Ishikawa (cell line): ENCODE measurements around the gene TCHP.

Experiments
- CEBPB ChIP-seq: IDR thresholded peaks from 2 replicates; pipeline ENCODE4 v1.6.1; 2012
- CREB1 ChIP-seq: IDR thresholded peaks from 2 replicates; pipeline ENCODE4 v1.6.1; 2012; ENCODE audit warnings: low read depth
- EGR1 ChIP-seq: IDR thresholded peaks from 2 replicates; pipeline ENCODE4 v1.6.1; 2012
- EP300 ChIP-seq: IDR thresholded peaks from 2 replicates; pipeline ENCODE4 v1.6.1; 2012; ENCODE audit warnings: borderline replicate concordance
- FOXM1 ChIP-seq: IDR thresholded peaks from 2 replicates; pipeline ENCODE4 v1.6.1; 2012; ENCODE audit warnings: low read depth, borderline replicate concordance
- MAX ChIP-seq: IDR thresholded peaks from 2 replicates; pipeline ENCODE4 v1.6.1; 2012
- NFIC ChIP-seq: IDR thresholded peaks from 2 replicates; pipeline ENCODE4 v1.6.1; 2012
- RAD21 ChIP-seq: IDR thresholded peaks from 2 replicates; pipeline ENCODE4 v1.6.1; 2012; ENCODE audit warnings: low read depth
- TAF1 ChIP-seq: IDR thresholded peaks from 2 replicates; pipeline ENCODE4 v1.6.1; 2012; ENCODE audit warnings: low read depth, mild to moderate bottlenecking
- TCF12 ChIP-seq: IDR thresholded peaks from 2 replicates; pipeline ENCODE4 v1.6.1; 2012; ENCODE audit warnings: low read depth
- TEAD4 ChIP-seq: IDR thresholded peaks from 2 replicates; pipeline ENCODE4 v1.6.1; 2012
- USF1 ChIP-seq: IDR thresholded peaks from 2 replicates; pipeline ENCODE4 v1.6.1; 2012
- YY1 ChIP-seq: IDR thresholded peaks from 2 replicates; pipeline ENCODE4 v1.6.1; 2012; ENCODE audit warnings: low read depth
- ZBTB7A ChIP-seq: IDR thresholded peaks from 2 replicates; pipeline ENCODE4 v1.6.1; 2012; ENCODE audit warnings: low read depth
- TF ChIP-seq, protein P1 (sequence below): IDR thresholded peaks from 2 replicates; pipeline ENCODE4 v1.6.1; 2012; ENCODE audit warnings: low read depth, mild to moderate bottlenecking

The TCHP gene

DNA sequence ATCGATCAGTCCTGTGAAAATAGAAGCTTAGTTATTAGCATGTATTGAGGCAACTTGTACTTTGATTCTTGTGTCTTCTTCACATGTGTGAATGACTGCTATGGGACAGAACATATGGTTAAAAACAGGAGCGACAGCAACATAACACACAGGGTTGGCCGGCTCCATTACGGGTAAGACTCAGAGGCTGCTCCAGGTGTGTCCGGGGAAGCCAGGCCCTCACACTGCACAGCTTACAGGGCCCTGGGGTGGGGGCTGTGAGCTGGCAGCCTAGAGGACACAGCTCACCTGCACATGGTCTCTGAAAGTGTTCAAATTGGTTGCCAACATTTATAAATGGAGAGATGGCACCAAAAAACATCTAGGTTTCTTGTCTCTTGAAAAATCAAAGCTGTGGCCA, 31.1 kb downstream of the TCHP start:
- TF ChIP-seq RAD21 (no peak), EP300 (no peak), CREB1 (no peak), NFIC (no peak), CEBPB (no peak)

GRCh38 chr12:109932878-109933503, 32.9 kb downstream of the TCHP start:
- TF ChIP-seq, protein P1, sequence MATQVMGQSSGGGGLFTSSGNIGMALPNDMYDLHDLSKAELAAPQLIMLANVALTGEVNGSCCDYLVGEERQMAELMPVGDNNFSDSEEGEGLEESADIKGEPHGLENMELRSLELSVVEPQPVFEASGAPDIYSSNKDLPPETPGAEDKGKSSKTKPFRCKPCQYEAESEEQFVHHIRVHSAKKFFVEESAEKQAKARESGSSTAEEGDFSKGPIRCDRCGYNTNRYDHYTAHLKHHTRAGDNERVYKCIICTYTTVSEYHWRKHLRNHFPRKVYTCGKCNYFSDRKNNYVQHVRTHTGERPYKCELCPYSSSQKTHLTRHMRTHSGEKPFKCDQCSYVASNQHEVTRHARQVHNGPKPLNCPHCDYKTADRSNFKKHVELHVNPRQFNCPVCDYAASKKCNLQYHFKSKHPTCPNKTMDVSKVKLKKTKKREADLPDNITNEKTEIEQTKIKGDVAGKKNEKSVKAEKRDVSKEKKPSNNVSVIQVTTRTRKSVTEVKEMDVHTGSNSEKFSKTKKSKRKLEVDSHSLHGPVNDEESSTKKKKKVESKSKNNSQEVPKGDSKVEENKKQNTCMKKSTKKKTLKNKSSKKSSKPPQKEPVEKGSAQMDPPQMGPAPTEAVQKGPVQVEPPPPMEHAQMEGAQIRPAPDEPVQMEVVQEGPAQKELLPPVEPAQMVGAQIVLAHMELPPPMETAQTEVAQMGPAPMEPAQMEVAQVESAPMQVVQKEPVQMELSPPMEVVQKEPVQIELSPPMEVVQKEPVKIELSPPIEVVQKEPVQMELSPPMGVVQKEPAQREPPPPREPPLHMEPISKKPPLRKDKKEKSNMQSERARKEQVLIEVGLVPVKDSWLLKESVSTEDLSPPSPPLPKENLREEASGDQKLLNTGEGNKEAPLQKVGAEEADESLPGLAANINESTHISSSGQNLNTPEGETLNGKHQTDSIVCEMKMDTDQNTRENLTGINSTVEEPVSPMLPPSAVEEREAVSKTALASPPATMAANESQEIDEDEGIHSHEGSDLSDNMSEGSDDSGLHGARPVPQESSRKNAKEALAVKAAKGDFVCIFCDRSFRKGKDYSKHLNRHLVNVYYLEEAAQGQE = no peak
- TF ChIP-seq TCF12 (no peak), FOXM1 (no peak), TAF1 (no peak), ZBTB7A (no peak), EGR1 (no peak), MAX (no peak), CEBPB (no peak), RAD21 (no peak), CREB1 (no peak), NFIC (no peak), USF1 (no peak), YY1 (no peak), TEAD4 (no peak), EP300 (no peak)

DNA sequence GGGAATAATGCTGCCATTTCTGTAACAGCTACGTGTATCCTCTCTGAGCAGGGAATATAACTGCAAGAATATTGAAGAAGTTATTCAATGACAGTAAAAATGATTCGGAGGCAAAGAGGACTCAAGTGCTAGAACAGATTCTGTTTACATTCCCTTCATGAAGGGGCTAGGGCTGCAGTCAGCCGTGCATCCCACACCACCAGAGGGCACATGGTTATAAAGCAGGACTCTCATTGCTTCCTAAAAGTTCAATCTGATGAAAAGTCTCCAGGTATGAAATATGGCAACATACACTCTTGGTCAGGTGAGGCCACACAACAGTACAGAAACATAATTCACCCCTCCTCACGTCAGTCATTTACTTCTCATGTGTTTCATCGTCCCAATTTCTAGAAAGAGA, 34.0 kb downstream of the TCHP start:
- TF ChIP-seq EP300 = no peak
- no peak for TF ChIP-seq USF1
- TF ChIP-seq TEAD4 = no peak

- TF ChIP-seq TEAD4 (no peak), TAF1 (no peak), CEBPB (no peak), ZBTB7A (no peak)
- TF ChIP-seq, protein P1 = no peak
Observed at GRCh38 chr12:109937371-109937770, 37.3 kb downstream of the TCHP start.

DNA sequence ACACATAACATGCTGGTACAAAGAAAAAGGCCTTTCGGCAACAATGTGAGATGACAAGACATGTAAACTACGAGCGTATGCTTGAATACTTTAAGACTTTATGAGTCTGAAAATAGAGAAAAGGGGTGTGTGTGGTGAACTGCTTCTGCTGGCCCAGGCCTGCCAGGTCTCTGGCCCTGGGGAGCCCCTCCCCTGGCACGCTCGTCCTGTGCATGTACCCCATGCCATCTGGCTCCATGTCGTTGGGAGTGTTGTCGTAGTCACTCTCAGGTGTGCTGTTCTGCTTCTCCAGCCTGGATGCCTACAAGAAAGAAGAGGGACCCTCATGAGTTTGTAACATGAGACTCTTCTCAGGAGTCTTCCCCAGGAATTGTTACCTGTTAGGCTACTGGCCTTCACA, 38.9 kb downstream of the TCHP start:
- TF ChIP-seq ZBTB7A (no peak), RAD21 (no peak), YY1 (no peak), MAX (no peak), NFIC (no peak), TCF12 (no peak), USF1 (no peak), TAF1 (no peak), FOXM1 (no peak), CEBPB (no peak), EGR1 (no peak), EP300 (no peak), TEAD4 (no peak), CREB1 (no peak)
- TF ChIP-seq, protein P1 = no peak
